Mesothelial cell of epicardium (in vitro differentiated cells): ENCODE measurements around the gene SPDYE4. TPM values are rescaled to one million over a fixed set of nuclear protein-coding genes. Genes with fewer than 3 reads are reported as not detected.

Experiments
- DNase-seq, 2 experiments: peaks; one replicate each; pipeline ENCODE4 v3.0.0; 2021; ENCODE audit warnings: low spot score in 2 of 2; ENCODE audit not compliant: unreplicated experiment in 2 of 2
- H3K27ac Mint-ChIP-seq: 2 replicates; pipeline ENCODE4 v1.8.0; 2021; ENCODE audit warnings: mixed read lengths
- H3K27me3 Mint-ChIP-seq: 2 replicates; pipeline ENCODE4 v1.8.0; 2021; ENCODE audit warnings: low read depth, mixed read lengths
- H3K36me3 Mint-ChIP-seq: 2 replicates; pipeline ENCODE4 v1.8.0; 2021; ENCODE audit warnings: mixed read lengths
- H3K4me1 Mint-ChIP-seq: 2 replicates; pipeline ENCODE4 v1.8.0; 2021; ENCODE audit warnings: mixed read lengths
- H3K4me3 Mint-ChIP-seq: 2 replicates; pipeline ENCODE4 v1.8.0; 2021; ENCODE audit warnings: mild to moderate bottlenecking, moderate library complexity, mixed read lengths
- H3K9me3 Mint-ChIP-seq: 2 replicates; pipeline ENCODE4 v1.8.0; 2021; ENCODE audit warnings: mixed read lengths
- CTCF ChIP-seq: fragments of 200-600 bp; sonication (generic); IDR thresholded peaks from one replicate; pipeline ENCODE4 v1.5.0; 2021; ENCODE audit warnings: antibody characterized with exemption; ENCODE audit not compliant: unreplicated experiment
- total RNA-seq: library from RNA; stranded (reverse); gene quantifications from 3 replicates; pipeline ENCODE4 v1.2.1, GENCODE V29; 2021

The SPDYE4 gene
- total RNA-seq, 1 donor from 2014 or later: not detected

- Mint-ChIP-seq H3K4me1 (peaks cover 17% of the 10 kb centered on the region), H3K36me3 (no peaks in the 10 kb centered on the region), H3K27ac (no peak overlapping the region), H3K27me3 (peaks cover 7% of the 10 kb centered on the region), H3K9me3 (no peaks in the 10 kb centered on the region), H3K4me3 (no peak overlapping the region)
- no peak for TF ChIP-seq CTCF
- no peak for DNase-seq
These were observed 10.6 kb downstream of the SPDYE4 start for GRCh38 chr17:8747742-8748141.

GRCh38 chr17:8746501-8747236, 11.7 kb downstream of the SPDYE4 start:
- Mint-ChIP-seq H3K4me3 (peak overlapping the region; percentile 83), H3K36me3 (no peaks in the 10 kb centered on the region), H3K27ac (no peak overlapping the region), H3K9me3 (no peaks in the 10 kb centered on the region), H3K4me1 (peaks cover 17% of the 10 kb centered on the region), H3K27me3 (peaks cover 7% of the 10 kb centered on the region)
- DNase-seq: no peak
- no peak for TF ChIP-seq CTCF

GRCh38 chr17:8745586-8746500, 12.5 kb downstream of the SPDYE4 start:
- Mint-ChIP-seq H3K27me3 (peaks cover 7% of the 10 kb centered on the region), H3K27ac (peak overlapping the region; percentile 53), H3K4me1 (peaks cover 17% of the 10 kb centered on the region), H3K9me3 (no peaks in the 10 kb centered on the region), H3K4me3 (peak overlapping the region; percentile 83), H3K36me3 (no peaks in the 10 kb centered on the region)
- peak; percentile 99 for TF ChIP-seq CTCF
- peak; percentile 86 to 88 for DNase-seq

GRCh38 chr17:8744086-8744785, 14.1 kb downstream of the SPDYE4 start:
- Mint-ChIP-seq H3K4me3 (peak overlapping the region; percentile 47), H3K27ac (peak overlapping the region; percentile 56), H3K9me3 (no peaks in the 10 kb centered on the region), H3K4me1 (peaks cover 23% of the 10 kb centered on the region), H3K27me3 (peaks cover 7% of the 10 kb centered on the region), H3K36me3 (no peaks in the 10 kb centered on the region)
- no peak for TF ChIP-seq CTCF
- no peak for DNase-seq

- Mint-ChIP-seq H3K27ac (no peak overlapping the region), H3K4me3 (no peak overlapping the region), H3K27me3 (peaks cover 4% of the 10 kb centered on the region), H3K9me3 (no peaks in the 10 kb centered on the region), H3K4me1 (peaks cover 34% of the 10 kb centered on the region), H3K36me3 (no peaks in the 10 kb centered on the region)
- no peak for DNase-seq
- TF ChIP-seq CTCF: no peak
These were observed 15.5 kb downstream of the SPDYE4 start for GRCh38 chr17:8742819-8743218.
